Transverse colon (tissue), 4 donors: ENCODE data around the gene PRPSAP1.

Experiments
- CTCF ChIP-seq, 5 experiments: fragments of 200-600 bp in 3 of 5; fragments of 450-650 bp in 2 of 5; sonication (generic) in 3 of 5; IDR thresholded peaks; 1 replicate in 2 of 5; 2 replicates in 3 of 5; pipeline ENCODE4 v1.5.1; 2016 to 2017; ENCODE audit warnings: antibody characterized with exemption in 5 of 5, inconsistent platforms in 3 of 5, mild to moderate bottlenecking in 2 of 5, moderate library complexity in 1 of 5
- EP300 ChIP-seq: sonication (generic); formaldehyde crosslinking; IDR thresholded peaks from one replicate; pipeline ENCODE4 v1.6.1; 2017; ENCODE audit warnings: antibody characterized with exemption, low read depth
- POLR2A ChIP-seq: fragments of 450-650 bp; IDR thresholded peaks from one replicate; pipeline ENCODE4 v1.6.1; 2016; ENCODE audit warnings: antibody characterized with exemption, mild to moderate bottlenecking, moderate library complexity
- POLR2AphosphoS5 ChIP-seq, 3 donors: sonication (generic); formaldehyde crosslinking; IDR thresholded peaks; one replicate each; pipeline ENCODE4 v1.6.1; 2016; ENCODE audit warnings: antibody characterized with exemption in 3 of 3

- TF ChIP-seq CTCF (IDR thresholded peaks at IDR 0.05) (peak; percentile 97 to 98 (median 98)), POLR2A (no peak), POLR2AphosphoS5 (IDR thresholded peaks at IDR 0.05) (no peak), EP300 (no peak)
These were observed 44.2 kb upstream of the PRPSAP1 start for GRCh38 chr17:76397687-76398522.
